ENCODE results near the gene FLCN. TPM values are rescaled to one million over a fixed set of nuclear protein-coding genes. Genes with fewer than 3 reads are reported as not detected.

The FLCN gene
- total and polyA plus RNA-seq, 2 donors (not counting 1 experiment from before 2014, with no cell fraction given), result 16.4 to 68.5 TPM

- Histone ChIP-seq H3K4me1 (ENCODE audit: control insufficient read depth, extremely low read depth, insufficient read depth, low read length) (no peaks in the 10 kb centered on the region), H3K27ac (ENCODE audit: insufficient read depth, low read length) (no peak overlapping the region), H3K27me3 (ENCODE audit: control insufficient read depth, insufficient read depth, low read length) (no peaks in the 10 kb centered on the region), H3K36me3 (ENCODE audit: control insufficient read depth, insufficient read depth, low read length) (peaks cover 3% of the 10 kb centered on the region), H2AFZ (ENCODE audit: low read length) (no peak overlapping the region), H3K4me2 (ENCODE audit: extremely low read depth, insufficient read depth, low read length) (no peak overlapping the region), H4K20me1 (ENCODE audit: control insufficient read depth, extremely low read depth, insufficient read depth, low read length) (no peaks in the 10 kb centered on the region), H3K4me3 (replicated peaks in 1 of 4; ENCODE audit: control extremely low read depth in 1 of 4, insufficient read depth in 1 of 4, low read depth in 3 of 4, low read length in 4 of 4) (no peak overlapping the region), H3K9me3 (ENCODE audit: control insufficient read depth, insufficient read depth, low read depth, low read length) (no peaks in the 10 kb centered on the region), H3K9ac (ENCODE audit: insufficient read depth, low read length) (no peak overlapping the region), H3K79me2 (ENCODE audit: control insufficient read depth, insufficient read depth, low read length) (no peaks in the 10 kb centered on the region)
- TF ChIP-seq, protein P1, sequence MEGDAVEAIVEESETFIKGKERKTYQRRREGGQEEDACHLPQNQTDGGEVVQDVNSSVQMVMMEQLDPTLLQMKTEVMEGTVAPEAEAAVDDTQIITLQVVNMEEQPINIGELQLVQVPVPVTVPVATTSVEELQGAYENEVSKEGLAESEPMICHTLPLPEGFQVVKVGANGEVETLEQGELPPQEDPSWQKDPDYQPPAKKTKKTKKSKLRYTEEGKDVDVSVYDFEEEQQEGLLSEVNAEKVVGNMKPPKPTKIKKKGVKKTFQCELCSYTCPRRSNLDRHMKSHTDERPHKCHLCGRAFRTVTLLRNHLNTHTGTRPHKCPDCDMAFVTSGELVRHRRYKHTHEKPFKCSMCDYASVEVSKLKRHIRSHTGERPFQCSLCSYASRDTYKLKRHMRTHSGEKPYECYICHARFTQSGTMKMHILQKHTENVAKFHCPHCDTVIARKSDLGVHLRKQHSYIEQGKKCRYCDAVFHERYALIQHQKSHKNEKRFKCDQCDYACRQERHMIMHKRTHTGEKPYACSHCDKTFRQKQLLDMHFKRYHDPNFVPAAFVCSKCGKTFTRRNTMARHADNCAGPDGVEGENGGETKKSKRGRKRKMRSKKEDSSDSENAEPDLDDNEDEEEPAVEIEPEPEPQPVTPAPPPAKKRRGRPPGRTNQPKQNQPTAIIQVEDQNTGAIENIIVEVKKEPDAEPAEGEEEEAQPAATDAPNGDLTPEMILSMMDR (conservative IDR thresholded peaks at IDR 0.05 in 1 of 2, IDR thresholded peaks at IDR 0.05 in 1 of 2; ENCODE audit: low read depth in 1 of 2, low read length in 2 of 2), result no peak
- no peak for TF ChIP-seq EZH2 (IDR thresholded peaks at IDR 0.05; ENCODE audit: low read length, missing control alignments)
- DNase-seq (ENCODE audit: low read depth in 2 of 2), result no peak
These were observed 9.9 kb upstream of the FLCN start for GRCh38 chr17:17246879-17247278.

DNA sequence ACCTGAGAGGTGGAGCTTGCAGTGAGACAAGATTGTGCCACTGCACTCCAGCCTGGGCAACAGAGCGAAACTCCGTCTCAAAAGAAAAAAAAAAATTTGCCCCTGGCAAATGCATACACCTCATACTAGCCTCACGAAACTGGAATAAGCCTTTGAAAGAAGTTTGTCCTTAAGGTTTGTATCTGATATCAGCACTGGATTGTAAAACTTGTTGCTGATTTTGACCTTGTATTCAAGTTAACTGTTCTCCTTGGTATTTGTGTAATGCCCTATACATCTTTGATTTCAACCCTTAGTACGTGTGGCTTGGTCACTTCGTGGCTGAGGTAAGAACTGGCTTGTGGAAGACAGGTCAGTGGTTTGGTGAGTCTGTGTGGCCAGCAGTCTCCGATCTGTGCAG, 6.2 kb upstream of the FLCN start:
- Histone ChIP-seq H3K4me1 (ENCODE audit: control insufficient read depth, extremely low read depth, insufficient read depth, low read length) (no peaks in the 10 kb centered on the region), H3K36me3 (ENCODE audit: control insufficient read depth, insufficient read depth, low read length) (peaks cover 3% of the 10 kb centered on the region), H2AFZ (ENCODE audit: low read length) (no peak overlapping the region), H3K4me2 (ENCODE audit: extremely low read depth, insufficient read depth, low read length) (no peak overlapping the region), H3K4me3 (replicated peaks in 1 of 4; ENCODE audit: control extremely low read depth in 1 of 4, insufficient read depth in 1 of 4, low read depth in 3 of 4, low read length in 4 of 4) (no peak overlapping the region), H3K9ac (ENCODE audit: insufficient read depth, low read length) (no peak overlapping the region), H4K20me1 (ENCODE audit: control insufficient read depth, extremely low read depth, insufficient read depth, low read length) (no peaks in the 10 kb centered on the region), H3K9me3 (ENCODE audit: control insufficient read depth, insufficient read depth, low read depth, low read length) (no peaks in the 10 kb centered on the region), H3K27ac (ENCODE audit: insufficient read depth, low read length) (no peak overlapping the region), H3K27me3 (ENCODE audit: control insufficient read depth, insufficient read depth, low read length) (no peaks in the 10 kb centered on the region), H3K79me2 (ENCODE audit: control insufficient read depth, insufficient read depth, low read length) (no peaks in the 10 kb centered on the region)
- TF ChIP-seq EZH2 (IDR thresholded peaks at IDR 0.05; ENCODE audit: low read length, missing control alignments), result no peak
- TF ChIP-seq, protein P1 (conservative IDR thresholded peaks at IDR 0.05 in 1 of 2, IDR thresholded peaks at IDR 0.05 in 1 of 2; ENCODE audit: low read depth in 1 of 2, low read length in 2 of 2), result no peak
- no peak for DNase-seq (ENCODE audit: low read depth in 2 of 2)

DNA sequence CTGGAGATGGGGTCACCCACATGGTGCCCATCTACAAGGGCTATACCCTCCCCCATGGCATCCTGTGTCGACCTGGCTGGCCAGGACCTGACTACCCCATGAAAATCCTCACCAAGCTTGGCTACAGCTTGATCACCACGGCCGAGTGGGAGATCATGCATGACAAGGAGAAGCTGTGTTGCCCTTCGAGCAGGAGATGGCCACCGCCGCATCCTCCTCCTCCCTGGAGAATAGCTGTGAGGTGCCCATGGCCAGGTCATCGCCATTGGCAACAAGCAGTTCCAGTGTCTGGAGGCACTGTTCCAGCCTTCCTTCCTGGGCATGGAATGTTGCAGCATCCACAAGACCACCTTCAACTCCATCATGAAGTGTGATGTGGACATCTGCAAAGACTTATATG, 5.3 kb upstream of the FLCN start:
- no peak for DNase-seq (ENCODE audit: low read depth in 2 of 2)

More for the DNA sequence above, 5.3 kb upstream of the FLCN start:
- Histone ChIP-seq H3K79me2 (ENCODE audit: control insufficient read depth, insufficient read depth, low read length) (no peaks in the 10 kb centered on the region), H3K9me3 (ENCODE audit: control insufficient read depth, insufficient read depth, low read depth, low read length) (no peaks in the 10 kb centered on the region), H3K36me3 (ENCODE audit: control insufficient read depth, insufficient read depth, low read length) (peaks cover 3% of the 10 kb centered on the region), H3K9ac (ENCODE audit: insufficient read depth, low read length) (no peak overlapping the region), H3K27me3 (ENCODE audit: control insufficient read depth, insufficient read depth, low read length) (no peaks in the 10 kb centered on the region), H3K4me3 (replicated peaks in 1 of 4; ENCODE audit: control extremely low read depth in 1 of 4, insufficient read depth in 1 of 4, low read depth in 3 of 4, low read length in 4 of 4) (no peak overlapping the region), H3K4me2 (ENCODE audit: extremely low read depth, insufficient read depth, low read length) (no peak overlapping the region), H4K20me1 (ENCODE audit: control insufficient read depth, extremely low read depth, insufficient read depth, low read length) (no peaks in the 10 kb centered on the region), H3K27ac (ENCODE audit: insufficient read depth, low read length) (no peak overlapping the region), H2AFZ (ENCODE audit: low read length) (no peak overlapping the region), H3K4me1 (ENCODE audit: control insufficient read depth, extremely low read depth, insufficient read depth, low read length) (no peaks in the 10 kb centered on the region)
- TF ChIP-seq, protein P1 (conservative IDR thresholded peaks at IDR 0.05 in 1 of 2, IDR thresholded peaks at IDR 0.05 in 1 of 2; ENCODE audit: low read depth in 1 of 2, low read length in 2 of 2), result no peak
- TF ChIP-seq EZH2 (IDR thresholded peaks at IDR 0.05; ENCODE audit: low read length, missing control alignments), result no peak
